ENCODE measurements around the gene ABCC6.

The ABCC6 gene

DNA sequence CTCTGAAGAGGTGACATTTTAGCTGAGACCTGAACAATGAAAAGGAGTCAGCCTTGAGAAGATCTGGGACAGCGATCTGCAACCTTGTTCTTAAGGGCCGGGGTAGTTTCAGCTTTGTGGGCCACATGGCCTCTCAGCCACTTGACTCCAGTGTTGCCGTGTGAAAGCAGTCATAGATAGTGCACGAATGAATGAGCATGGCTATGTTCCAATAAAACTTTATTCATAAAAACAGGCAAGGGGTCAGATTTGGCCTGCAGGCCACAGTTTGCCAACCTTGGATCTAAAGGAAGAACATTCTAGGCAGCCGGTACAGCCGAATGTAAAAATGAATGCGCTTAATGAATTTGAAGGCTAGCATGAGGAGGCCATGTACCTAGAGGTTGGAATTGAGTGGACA lies 83.5 kb downstream of the ABCC6 start:
- Histone ChIP-seq H3K4me1 (ENCODE audit: control insufficient read depth, insufficient read depth, low read length, poor library complexity, severe bottlenecking) (no peaks in the 10 kb centered on the region), H3K36me3 (ENCODE audit: control insufficient read depth, insufficient read depth, low read length) (peaks cover 80% of the 10 kb centered on the region), H3K9me3 (ENCODE audit: control insufficient read depth, low read length) (no peaks in the 10 kb centered on the region), H3K27ac (ENCODE audit: insufficient read depth, low read length, poor library complexity, severe bottlenecking) (no peak overlapping the region), H3K27me3 (replicated peaks; ENCODE audit: control insufficient read depth, insufficient read depth, low read length, poor library complexity, severe bottlenecking) (no peaks in the 10 kb centered on the region), H3K4me3 (ENCODE audit: insufficient read depth, low read depth, low read length, poor library complexity, severe bottlenecking) (no peak overlapping the region)
- DNase-seq, result no peak

DNA sequence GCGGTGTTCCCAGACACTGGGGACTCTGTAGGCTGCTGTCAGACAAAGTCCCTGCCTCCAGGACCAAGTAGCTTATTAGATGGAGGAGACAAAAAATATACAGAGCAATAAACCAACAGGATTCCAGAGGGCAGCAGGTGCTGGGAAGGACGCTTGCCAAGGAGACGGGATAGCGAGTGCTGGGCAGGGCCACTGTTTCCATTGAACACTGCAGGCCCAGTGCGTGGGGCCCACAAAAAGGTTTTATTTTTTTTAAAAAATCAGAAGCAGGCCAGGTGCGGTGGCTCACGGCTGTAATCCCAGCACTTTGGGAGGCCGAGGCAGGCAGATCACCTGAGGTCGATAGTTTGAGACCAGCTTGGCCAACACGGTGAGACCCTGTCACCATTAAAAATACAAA lies 84.2 kb downstream of the ABCC6 start:
- no peak overlapping the region for H3K27ac ChIP-seq (ENCODE audit: insufficient read depth, low read length, poor library complexity, severe bottlenecking)
- no peaks in the 10 kb centered on the region for H3K27me3 ChIP-seq (replicated peaks; ENCODE audit: control insufficient read depth, insufficient read depth, low read length, poor library complexity, severe bottlenecking)
- no peak overlapping the region for H3K4me3 ChIP-seq (ENCODE audit: insufficient read depth, low read depth, low read length, poor library complexity, severe bottlenecking)
- H3K36me3 ChIP-seq (ENCODE audit: control insufficient read depth, insufficient read depth, low read length), result peaks cover 87% of the 10 kb centered on the region
- no peaks in the 10 kb centered on the region for H3K4me1 ChIP-seq (ENCODE audit: control insufficient read depth, insufficient read depth, low read length, poor library complexity, severe bottlenecking)
- DNase-seq, result no peak
- H3K9me3 ChIP-seq (ENCODE audit: control insufficient read depth, low read length), result no peaks in the 10 kb centered on the region

DNA sequence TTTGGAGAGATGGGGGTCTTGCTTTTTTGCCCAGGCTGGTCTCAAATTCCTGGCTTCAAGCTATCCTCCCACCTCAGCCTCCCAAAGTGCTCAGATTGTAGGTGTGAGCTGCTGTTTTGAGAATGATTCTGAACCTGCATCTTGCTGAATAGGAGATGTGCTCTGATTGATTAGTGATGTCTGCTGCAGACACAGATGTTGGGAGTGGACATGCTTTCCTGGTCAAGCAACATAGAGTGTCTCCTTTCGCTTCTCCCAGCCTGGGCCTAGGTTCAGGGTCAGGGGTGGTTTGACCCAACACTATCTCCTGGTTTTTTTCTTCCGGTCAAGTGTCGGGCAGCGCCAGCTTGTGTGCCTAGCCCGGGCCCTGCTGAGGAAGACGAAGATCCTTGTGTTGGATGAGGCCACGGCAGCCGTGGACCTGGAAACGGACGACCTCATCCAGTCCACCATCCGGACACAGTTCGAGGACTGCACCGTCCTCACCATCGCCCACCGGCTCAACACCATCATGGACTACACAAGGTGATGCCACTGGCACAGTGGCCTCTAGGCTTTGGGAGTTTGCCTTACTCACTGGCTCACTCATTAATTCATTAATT lies 85.2 kb downstream of the ABCC6 start:
- Histone ChIP-seq H3K9me3 (ENCODE audit: control insufficient read depth, low read length) (no peaks in the 10 kb centered on the region), H3K4me1 (ENCODE audit: control insufficient read depth, insufficient read depth, low read length, poor library complexity, severe bottlenecking) (no peaks in the 10 kb centered on the region), H3K4me3 (ENCODE audit: insufficient read depth, low read depth, low read length, poor library complexity, severe bottlenecking) (no peak overlapping the region), H3K36me3 (ENCODE audit: control insufficient read depth, insufficient read depth, low read length) (peaks cover 93% of the 10 kb centered on the region), H3K27me3 (replicated peaks; ENCODE audit: control insufficient read depth, insufficient read depth, low read length, poor library complexity, severe bottlenecking) (no peaks in the 10 kb centered on the region), H3K27ac (ENCODE audit: insufficient read depth, low read length, poor library complexity, severe bottlenecking) (no peak overlapping the region)
- DNase-seq, result no peak

DNA sequence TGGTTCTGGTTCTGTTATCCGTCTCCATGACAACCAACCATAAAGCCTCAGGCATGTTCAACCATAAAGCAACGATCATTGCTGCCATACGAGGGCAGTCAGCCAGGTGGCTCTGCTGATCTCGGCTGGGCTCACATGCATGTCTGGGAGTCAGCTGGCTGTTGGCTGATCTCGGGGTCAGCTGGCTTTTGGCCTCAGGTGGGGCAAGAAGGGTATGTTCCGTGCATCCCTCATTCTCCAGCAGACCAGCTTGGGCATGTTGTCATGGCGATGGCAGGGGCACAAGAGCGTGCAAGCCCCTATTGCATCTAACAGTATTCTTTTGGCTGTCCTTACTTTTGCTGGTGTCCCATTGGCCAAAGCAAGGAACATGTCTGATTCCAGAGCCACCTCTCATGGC lies 86.2 kb downstream of the ABCC6 start:
- no peaks in the 10 kb centered on the region for H3K9me3 ChIP-seq (ENCODE audit: control insufficient read depth, low read length)
- no peak overlapping the region for H3K4me3 ChIP-seq (ENCODE audit: insufficient read depth, low read depth, low read length, poor library complexity, severe bottlenecking)
- DNase-seq, result no peak
- peaks cover 92% of the 10 kb centered on the region for H3K36me3 ChIP-seq (ENCODE audit: control insufficient read depth, insufficient read depth, low read length)
- H3K27ac ChIP-seq (ENCODE audit: insufficient read depth, low read length, poor library complexity, severe bottlenecking), result no peak overlapping the region
- H3K27me3 ChIP-seq (replicated peaks; ENCODE audit: control insufficient read depth, insufficient read depth, low read length, poor library complexity, severe bottlenecking), result no peaks in the 10 kb centered on the region
- H3K4me1 ChIP-seq (ENCODE audit: control insufficient read depth, insufficient read depth, low read length, poor library complexity, severe bottlenecking), result no peaks in the 10 kb centered on the region

- Histone ChIP-seq H3K4me1 (ENCODE audit: control insufficient read depth, insufficient read depth, low read length, poor library complexity, severe bottlenecking) (no peaks in the 10 kb centered on the region), H3K27ac (ENCODE audit: insufficient read depth, low read length, poor library complexity, severe bottlenecking) (no peak overlapping the region), H3K9me3 (ENCODE audit: control insufficient read depth, low read length) (no peaks in the 10 kb centered on the region), H3K4me3 (ENCODE audit: insufficient read depth, low read depth, low read length, poor library complexity, severe bottlenecking) (no peak overlapping the region), H3K36me3 (ENCODE audit: control insufficient read depth, insufficient read depth, low read length) (peaks cover 92% of the 10 kb centered on the region), H3K27me3 (replicated peaks; ENCODE audit: control insufficient read depth, insufficient read depth, low read length, poor library complexity, severe bottlenecking) (no peaks in the 10 kb centered on the region)
- DNase-seq, result no peak
Observed at GRCh38 chr16:16136588-16136987, 86.7 kb downstream of the ABCC6 start.

- Histone ChIP-seq H3K36me3 (ENCODE audit: control insufficient read depth, insufficient read depth, low read length) (peaks cover 83% of the 10 kb centered on the region), H3K27ac (ENCODE audit: insufficient read depth, low read length, poor library complexity, severe bottlenecking) (no peak overlapping the region), H3K9me3 (ENCODE audit: control insufficient read depth, low read length) (no peaks in the 10 kb centered on the region), H3K4me1 (ENCODE audit: control insufficient read depth, insufficient read depth, low read length, poor library complexity, severe bottlenecking) (no peaks in the 10 kb centered on the region), H3K27me3 (replicated peaks; ENCODE audit: control insufficient read depth, insufficient read depth, low read length, poor library complexity, severe bottlenecking) (no peaks in the 10 kb centered on the region), H3K4me3 (ENCODE audit: insufficient read depth, low read depth, low read length, poor library complexity, severe bottlenecking) (no peak overlapping the region)
- no peak for DNase-seq
Observed at GRCh38 chr16:16133943-16134604, 89.2 kb downstream of the ABCC6 start.

GRCh38 chr16:16131659-16132058 lies 91.6 kb downstream of the ABCC6 start:
- peaks cover 66% of the 10 kb centered on the region for H3K36me3 ChIP-seq (ENCODE audit: control insufficient read depth, insufficient read depth, low read length)

DNA sequence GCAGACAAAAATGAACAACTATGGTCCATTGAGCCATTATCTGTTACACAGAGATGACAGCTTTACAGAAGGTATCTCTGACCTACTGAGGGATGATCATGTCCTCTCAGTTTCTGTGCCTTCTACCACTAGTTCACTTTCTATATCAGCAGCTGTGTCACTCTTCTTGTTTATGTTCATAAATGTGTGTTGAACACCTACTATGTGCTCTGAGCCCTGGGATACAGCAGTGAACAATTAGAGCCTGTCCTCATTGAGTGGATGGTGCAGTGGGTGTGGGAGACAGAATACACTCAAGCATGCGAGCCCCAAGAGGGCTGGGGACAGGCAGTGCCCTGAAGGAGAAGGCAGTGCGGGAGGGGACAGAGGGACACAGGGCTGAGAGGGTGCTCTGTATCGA lies 92.1 kb downstream of the ABCC6 start:
- H3K36me3 ChIP-seq (ENCODE audit: control insufficient read depth, insufficient read depth, low read length), result peaks cover 61% of the 10 kb centered on the region
- H3K27ac ChIP-seq (ENCODE audit: insufficient read depth, low read length, poor library complexity, severe bottlenecking), result no peak overlapping the region
- H3K4me3 ChIP-seq (ENCODE audit: insufficient read depth, low read depth, low read length, poor library complexity, severe bottlenecking), result no peak overlapping the region
- no peak for DNase-seq
- no peaks in the 10 kb centered on the region for H3K9me3 ChIP-seq (ENCODE audit: control insufficient read depth, low read length)
- no peaks in the 10 kb centered on the region for H3K4me1 ChIP-seq (ENCODE audit: control insufficient read depth, insufficient read depth, low read length, poor library complexity, severe bottlenecking)
- H3K27me3 ChIP-seq (replicated peaks; ENCODE audit: control insufficient read depth, insufficient read depth, low read length, poor library complexity, severe bottlenecking), result no peaks in the 10 kb centered on the region

More at GRCh38 chr16:16131659-16132058, 91.6 kb downstream of the ABCC6 start:
- no peak for DNase-seq
- no peaks in the 10 kb centered on the region for H3K9me3 ChIP-seq (ENCODE audit: control insufficient read depth, low read length)
- no peak overlapping the region for H3K4me3 ChIP-seq (ENCODE audit: insufficient read depth, low read depth, low read length, poor library complexity, severe bottlenecking)
- H3K27ac ChIP-seq (ENCODE audit: insufficient read depth, low read length, poor library complexity, severe bottlenecking), result no peak overlapping the region
- no peaks in the 10 kb centered on the region for H3K27me3 ChIP-seq (replicated peaks; ENCODE audit: control insufficient read depth, insufficient read depth, low read length, poor library complexity, severe bottlenecking)
- no peaks in the 10 kb centered on the region for H3K4me1 ChIP-seq (ENCODE audit: control insufficient read depth, insufficient read depth, low read length, poor library complexity, severe bottlenecking)

DNA sequence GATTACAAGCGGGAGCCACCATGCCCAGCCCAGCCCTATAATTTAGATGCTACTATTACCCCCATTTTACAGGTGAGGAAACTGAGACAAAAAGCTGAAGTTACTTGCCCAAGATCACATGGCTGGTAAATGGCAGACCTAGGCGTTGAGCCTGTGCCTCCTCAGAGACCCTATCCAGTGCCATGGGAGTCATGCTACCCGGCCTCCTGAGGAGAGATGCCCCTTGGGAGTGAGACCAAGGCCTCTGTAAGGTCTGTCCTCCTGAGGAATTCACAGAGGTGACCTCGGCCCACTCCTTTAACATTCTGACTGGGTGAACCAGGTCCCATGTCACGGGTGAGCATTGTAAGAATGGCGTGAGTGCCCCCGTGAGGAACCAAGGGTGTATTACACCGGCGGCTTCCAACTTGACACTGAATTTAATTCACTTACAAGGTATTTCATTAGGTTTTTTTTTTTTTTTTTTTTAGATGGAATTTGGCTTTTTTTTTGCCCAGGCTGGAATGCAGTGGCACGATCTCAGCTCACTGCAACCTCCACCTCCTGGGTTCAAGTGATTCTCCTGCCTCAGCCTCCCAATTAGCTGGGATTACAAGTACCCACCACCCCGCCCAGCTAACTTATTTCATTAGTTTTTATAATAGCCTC lies 95.7 kb downstream of the ABCC6 start:
- DNase-seq, result peak; percentile 21 to 49 (median 34)
- no peak overlapping the region for H3K4me3 ChIP-seq (ENCODE audit: insufficient read depth, low read depth, low read length, poor library complexity, severe bottlenecking)
- H3K4me1 ChIP-seq (ENCODE audit: control insufficient read depth, insufficient read depth, low read length, poor library complexity, severe bottlenecking), result no peaks in the 10 kb centered on the region
- H3K9me3 ChIP-seq (ENCODE audit: control insufficient read depth, low read length), result peaks cover 10% of the 10 kb centered on the region
- peaks cover 64% of the 10 kb centered on the region for H3K36me3 ChIP-seq (ENCODE audit: control insufficient read depth, insufficient read depth, low read length)
- no peaks in the 10 kb centered on the region for H3K27me3 ChIP-seq (replicated peaks; ENCODE audit: control insufficient read depth, insufficient read depth, low read length, poor library complexity, severe bottlenecking)
- no peak overlapping the region for H3K27ac ChIP-seq (ENCODE audit: insufficient read depth, low read length, poor library complexity, severe bottlenecking)

DNA sequence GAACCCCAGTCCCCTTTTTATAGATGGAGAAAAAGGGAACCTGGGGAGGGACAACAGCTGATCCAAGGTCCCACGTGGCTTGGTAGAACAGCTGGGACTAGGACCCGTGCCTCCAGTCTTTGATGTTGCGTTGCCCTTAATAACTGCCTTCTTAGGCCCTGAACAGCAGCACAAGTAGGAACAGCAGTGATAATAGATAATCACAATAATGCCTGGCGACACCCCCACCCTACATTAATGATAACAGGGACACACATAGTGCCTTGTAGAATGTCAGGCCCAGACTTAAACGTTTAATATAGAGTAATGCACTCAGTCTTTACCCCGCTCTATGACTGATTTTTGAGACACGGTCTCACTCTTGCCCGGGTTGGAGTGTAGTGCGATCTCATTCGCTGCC lies 96.4 kb downstream of the ABCC6 start:
- H3K27me3 ChIP-seq (replicated peaks; ENCODE audit: control insufficient read depth, insufficient read depth, low read length, poor library complexity, severe bottlenecking), result no peaks in the 10 kb centered on the region
- H3K27ac ChIP-seq (ENCODE audit: insufficient read depth, low read length, poor library complexity, severe bottlenecking), result no peak overlapping the region
- peaks cover 67% of the 10 kb centered on the region for H3K36me3 ChIP-seq (ENCODE audit: control insufficient read depth, insufficient read depth, low read length)
- no peaks in the 10 kb centered on the region for H3K4me1 ChIP-seq (ENCODE audit: control insufficient read depth, insufficient read depth, low read length, poor library complexity, severe bottlenecking)
- H3K4me3 ChIP-seq (ENCODE audit: insufficient read depth, low read depth, low read length, poor library complexity, severe bottlenecking), result no peak overlapping the region
- peaks cover 10% of the 10 kb centered on the region for H3K9me3 ChIP-seq (ENCODE audit: control insufficient read depth, low read length)
- DNase-seq, result no peak
